Measurements from ENCODE around the gene GHRL.

The GHRL gene

DNA sequence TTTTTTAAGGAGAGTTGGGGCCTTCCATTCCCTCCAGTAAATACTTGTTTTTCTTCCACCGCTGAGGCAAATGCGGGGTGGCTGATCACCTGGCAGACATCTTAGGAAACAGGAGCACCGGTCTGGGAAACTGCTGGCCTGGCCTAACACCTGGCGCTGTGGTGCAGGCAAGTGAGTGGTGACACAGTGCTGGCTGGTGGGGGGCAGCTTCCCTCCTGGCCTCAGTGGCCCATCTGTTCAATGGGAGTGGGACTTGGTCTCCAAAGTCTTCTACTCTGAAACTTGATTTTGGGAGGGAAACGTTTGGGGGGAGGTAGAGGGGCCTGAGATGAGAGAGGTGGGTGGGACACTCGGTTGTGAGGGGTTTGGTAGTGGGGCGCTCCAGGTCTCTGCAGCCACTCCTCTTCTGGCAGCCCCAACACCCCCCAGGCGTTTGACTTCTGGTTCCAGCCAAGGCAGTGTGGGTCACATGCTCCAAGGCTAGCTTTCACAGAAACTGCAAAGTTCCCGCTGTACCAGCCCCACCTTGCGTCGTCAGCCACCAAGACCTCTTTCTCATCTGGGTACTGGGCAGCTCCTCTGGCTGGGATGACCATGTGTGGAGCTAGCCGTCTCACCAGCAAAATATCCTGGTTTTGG, 4.7 kb downstream of the GHRL start:
- no peak overlapping the region for H3K4me3 ChIP-seq (ENCODE audit: low read depth, low read length)
- TF ChIP-seq, protein P1, sequence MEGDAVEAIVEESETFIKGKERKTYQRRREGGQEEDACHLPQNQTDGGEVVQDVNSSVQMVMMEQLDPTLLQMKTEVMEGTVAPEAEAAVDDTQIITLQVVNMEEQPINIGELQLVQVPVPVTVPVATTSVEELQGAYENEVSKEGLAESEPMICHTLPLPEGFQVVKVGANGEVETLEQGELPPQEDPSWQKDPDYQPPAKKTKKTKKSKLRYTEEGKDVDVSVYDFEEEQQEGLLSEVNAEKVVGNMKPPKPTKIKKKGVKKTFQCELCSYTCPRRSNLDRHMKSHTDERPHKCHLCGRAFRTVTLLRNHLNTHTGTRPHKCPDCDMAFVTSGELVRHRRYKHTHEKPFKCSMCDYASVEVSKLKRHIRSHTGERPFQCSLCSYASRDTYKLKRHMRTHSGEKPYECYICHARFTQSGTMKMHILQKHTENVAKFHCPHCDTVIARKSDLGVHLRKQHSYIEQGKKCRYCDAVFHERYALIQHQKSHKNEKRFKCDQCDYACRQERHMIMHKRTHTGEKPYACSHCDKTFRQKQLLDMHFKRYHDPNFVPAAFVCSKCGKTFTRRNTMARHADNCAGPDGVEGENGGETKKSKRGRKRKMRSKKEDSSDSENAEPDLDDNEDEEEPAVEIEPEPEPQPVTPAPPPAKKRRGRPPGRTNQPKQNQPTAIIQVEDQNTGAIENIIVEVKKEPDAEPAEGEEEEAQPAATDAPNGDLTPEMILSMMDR (IDR thresholded peaks at IDR 0.05; ENCODE audit: low read depth, low read length) = no peak
- no peak for DNase-seq (ENCODE audit: low read depth, low spot score)
- in situ Hi-C loops (cut with HindIII; ENCODE audit: low sequenced_read_pairs) = no loop called here

DNA sequence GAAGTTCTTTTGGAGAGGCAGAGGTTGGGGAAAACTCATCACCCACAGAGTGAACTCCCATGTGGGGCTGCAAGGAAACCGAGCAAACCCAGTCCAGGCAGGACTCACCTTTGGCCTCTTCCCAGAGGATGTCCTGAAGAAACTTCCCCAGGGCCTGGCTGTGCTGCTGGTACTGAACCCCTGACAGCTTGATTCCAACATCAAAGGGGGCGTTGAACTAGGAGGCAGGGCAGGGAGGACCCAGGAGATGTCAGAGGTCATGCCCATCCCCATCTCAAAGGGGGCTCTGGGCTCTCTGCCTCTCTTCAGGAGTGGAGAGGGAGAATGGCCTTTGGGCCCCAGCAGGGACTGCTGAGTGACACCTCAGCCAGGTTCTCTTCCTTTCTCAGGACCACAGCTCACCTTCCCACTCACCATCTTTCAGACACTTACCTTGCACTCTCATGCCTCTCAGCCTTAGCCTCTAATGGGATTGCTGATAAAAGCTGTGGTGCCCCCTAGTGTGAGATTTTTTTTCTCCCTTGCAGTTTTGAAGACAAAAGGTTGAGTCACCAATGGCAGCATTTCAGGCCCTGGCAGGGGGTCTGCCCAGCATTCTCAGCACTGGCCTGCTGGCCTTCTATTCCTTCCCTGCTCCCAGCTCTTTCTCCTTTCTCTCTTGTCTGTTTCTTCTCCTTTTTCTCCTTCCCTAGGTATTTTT, 6.0 kb downstream of the GHRL start:
- DNase-seq (ENCODE audit: low read depth, low spot score) = peak; percentile 83
- in situ Hi-C loops (cut with HindIII; ENCODE audit: low sequenced_read_pairs) = no loop called here
- TF ChIP-seq, protein P1 (IDR thresholded peaks at IDR 0.05; ENCODE audit: low read depth, low read length) = no peak
- no peak overlapping the region for H3K4me3 ChIP-seq (ENCODE audit: low read depth, low read length)

DNA sequence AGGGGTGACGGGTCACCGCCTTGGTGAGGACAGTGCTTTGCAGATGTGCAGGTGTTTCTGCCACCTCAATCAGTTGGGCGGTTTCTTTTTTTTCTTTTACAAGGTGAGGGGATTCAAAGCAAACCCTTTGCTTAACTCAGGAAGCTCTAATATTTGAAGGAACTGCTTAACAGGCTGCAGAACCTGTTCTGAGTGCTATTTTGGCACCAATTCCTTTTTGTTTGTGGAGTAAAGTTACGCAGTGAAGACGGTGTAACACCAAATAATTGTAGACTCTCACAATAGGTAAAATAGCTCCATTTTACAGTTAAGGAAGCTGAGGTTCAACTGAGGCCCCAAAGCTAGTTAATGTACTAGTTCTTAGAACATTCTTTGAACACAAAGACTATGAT, 6.6 kb downstream of the GHRL start:
- TF ChIP-seq, protein P1 (IDR thresholded peaks at IDR 0.05; ENCODE audit: low read depth, low read length) = no peak
- no peak for DNase-seq (ENCODE audit: low read depth, low spot score)

DNA sequence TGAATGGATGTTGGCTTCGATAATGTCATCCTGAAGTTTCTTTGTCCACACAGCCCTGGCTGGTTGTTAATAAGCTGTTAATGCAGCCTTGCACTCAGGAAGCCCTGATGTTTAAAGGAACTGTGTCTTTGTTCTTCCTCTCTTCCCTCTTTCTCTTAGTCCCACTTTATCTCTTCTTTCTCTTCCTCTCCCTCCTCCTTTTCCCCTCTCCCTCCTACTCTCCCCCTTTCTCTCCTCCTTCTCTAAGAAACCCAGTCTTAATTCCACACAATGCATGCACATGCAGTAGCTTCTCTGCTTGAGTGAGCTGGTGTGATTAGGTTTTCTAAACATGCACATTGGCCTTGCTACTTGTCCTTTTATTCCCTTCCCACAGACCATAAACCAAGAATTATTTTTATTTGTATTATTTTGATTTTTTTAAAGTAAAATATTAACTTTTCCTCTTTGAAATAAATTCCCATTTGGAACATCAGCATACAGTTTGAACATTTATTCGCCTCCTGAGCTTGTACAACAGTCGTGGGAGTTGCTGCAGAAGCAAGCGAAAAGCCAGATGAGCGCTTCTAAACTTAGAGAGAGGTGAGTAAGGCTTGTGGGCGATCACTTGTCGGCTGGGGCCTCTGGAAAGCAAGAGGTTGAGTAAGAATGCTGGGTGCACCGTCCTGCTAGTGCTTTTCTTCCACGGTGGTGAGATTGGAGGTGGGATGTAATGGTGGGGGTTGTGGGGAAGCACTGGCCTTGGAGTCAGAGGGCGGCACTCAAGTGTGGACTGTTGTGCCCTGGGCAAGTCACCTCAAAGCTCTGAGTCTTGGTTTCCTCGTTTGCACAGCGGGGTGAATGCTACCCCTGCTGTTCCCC, 7.2 kb downstream of the GHRL start:
- H3K4me3 ChIP-seq (ENCODE audit: low read depth, low read length) = no peak overlapping the region
- TF ChIP-seq, protein P1 (IDR thresholded peaks at IDR 0.05; ENCODE audit: low read depth, low read length) = no peak
- DNase-seq (ENCODE audit: low read depth, low spot score) = no peak
- in situ Hi-C loops (cut with HindIII; ENCODE audit: low sequenced_read_pairs) = no loop called here

More for the DNA sequence above, 6.6 kb downstream of the GHRL start:
- H3K4me3 ChIP-seq (ENCODE audit: low read depth, low read length) = no peak overlapping the region
- in situ Hi-C loops (cut with HindIII; ENCODE audit: low sequenced_read_pairs) = no loop called here

DNA sequence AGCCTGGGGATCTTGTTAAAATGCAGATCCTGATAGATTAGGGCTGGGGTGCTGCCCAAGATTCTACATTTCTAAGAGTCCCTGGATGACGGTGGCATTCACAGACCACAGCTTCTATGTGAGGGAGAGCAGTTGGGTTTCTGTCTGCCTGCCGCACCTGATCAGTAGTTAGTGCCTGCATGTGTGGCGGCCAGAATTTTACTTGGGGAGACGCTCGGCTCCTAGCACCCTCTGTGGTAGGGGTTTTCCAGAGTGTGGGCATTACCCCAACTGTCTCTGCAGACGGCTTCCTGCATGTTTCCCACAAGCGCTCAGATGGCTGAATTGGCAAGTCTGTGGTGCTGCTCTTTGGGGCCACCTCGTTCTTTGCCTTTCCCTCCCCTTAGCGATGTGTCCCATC, 8.3 kb downstream of the GHRL start:
- in situ Hi-C loops (cut with HindIII; ENCODE audit: low sequenced_read_pairs) = no loop called here
- TF ChIP-seq, protein P1 (IDR thresholded peaks at IDR 0.05; ENCODE audit: low read depth, low read length) = no peak
- H3K4me3 ChIP-seq (ENCODE audit: low read depth, low read length) = no peak overlapping the region
- no peak for DNase-seq (ENCODE audit: low read depth, low spot score)

DNA sequence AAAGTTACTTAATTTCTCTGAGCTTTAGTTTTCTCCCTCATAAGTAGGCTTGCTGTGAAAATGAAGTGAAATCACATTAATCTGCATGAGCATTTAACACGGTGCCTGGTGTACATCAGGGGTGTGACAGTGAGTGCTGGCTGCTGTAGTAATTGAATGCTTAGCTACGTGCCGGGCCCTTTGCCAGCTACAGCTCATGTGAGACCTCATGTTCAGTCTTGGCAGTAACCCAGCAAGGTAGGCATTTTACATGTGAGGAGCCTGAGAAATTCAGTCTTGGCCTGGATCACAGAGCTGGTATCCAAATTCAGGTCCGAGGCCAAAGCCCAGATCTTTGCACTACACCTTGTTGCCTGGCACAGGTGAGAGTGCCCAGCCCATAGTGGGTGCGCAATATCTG, 9.1 kb downstream of the GHRL start:
- no peak overlapping the region for H3K4me3 ChIP-seq (ENCODE audit: low read depth, low read length)
- DNase-seq (ENCODE audit: low read depth, low spot score) = no peak
- TF ChIP-seq, protein P1 (IDR thresholded peaks at IDR 0.05; ENCODE audit: low read depth, low read length) = no peak
- in situ Hi-C loops (cut with HindIII; ENCODE audit: low sequenced_read_pairs) = no loop called here

All from astrocyte of the spinal cord (primary cell).